Thyroid gland (tissue), 4 donors: Measurements from ENCODE around the gene TMEM50A.

Experiments
- POLR2A ChIP-seq, 2 donors: fragments of 450-650 bp; IDR thresholded peaks; one replicate each; pipeline ENCODE4 v1.6.1; 2017; ENCODE audit warnings: antibody characterized with exemption in 2 of 2, mild to moderate bottlenecking in 2 of 2, moderate library complexity in 1 of 2
- TF ChIP-seq, protein P1 (sequence below), 6 experiments: fragments of 200-600 bp in 3 of 6; fragments of 450-650 bp in 3 of 6; sonication (generic) in 3 of 6; IDR thresholded peaks; one replicate each; pipeline ENCODE4 v1.5.1; 2016 to 2019; ENCODE audit warnings: antibody characterized with exemption in 6 of 6, mild to moderate bottlenecking in 2 of 6, inconsistent platforms in 1 of 6, moderate library complexity in 1 of 6

DNA sequence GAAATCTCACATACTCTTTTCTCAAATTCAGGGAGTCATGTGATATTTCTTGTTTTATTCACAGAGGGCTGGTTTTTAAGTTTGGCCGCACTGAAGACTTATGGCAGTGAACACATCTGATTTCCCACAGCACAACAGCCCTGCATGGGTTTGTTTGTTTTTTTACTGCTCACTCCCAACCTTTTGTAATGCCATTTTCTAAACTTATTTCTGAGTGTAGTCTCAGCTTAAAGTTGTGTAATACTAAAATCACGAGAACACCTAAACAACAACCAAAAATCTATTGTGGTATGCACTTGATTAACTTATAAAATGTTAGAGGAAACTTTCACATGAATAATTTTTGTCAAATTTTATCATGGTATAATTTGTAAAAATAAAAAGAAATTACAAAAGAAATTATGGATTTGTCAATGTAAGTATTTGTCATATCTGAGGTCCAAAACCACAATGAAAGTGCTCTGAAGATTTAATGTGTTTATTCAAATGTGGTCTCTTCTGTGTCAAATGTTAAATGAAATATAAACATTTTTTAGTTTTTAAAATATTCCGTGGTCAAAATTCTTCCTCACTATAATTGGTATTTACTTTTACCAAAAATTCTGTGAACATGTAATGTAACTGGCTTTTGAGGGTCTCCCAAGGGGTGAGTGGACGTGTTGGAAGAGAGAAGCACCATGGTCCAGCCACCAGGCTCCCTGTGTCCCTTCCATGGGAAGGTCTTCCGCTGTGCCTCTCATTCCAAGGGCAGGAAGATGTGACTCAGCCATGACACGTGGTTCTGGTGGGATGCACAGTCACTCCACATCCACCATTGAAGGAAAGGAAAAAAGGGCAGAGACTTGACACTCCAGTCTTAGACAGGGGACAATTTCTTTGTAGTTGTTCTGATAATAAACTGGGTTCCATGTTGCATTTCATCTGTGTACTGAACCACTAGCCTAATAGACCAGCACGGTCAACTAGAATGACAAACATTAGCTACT is 22.8 kb downstream of the TMEM50A start:
- TF ChIP-seq, protein P1, sequence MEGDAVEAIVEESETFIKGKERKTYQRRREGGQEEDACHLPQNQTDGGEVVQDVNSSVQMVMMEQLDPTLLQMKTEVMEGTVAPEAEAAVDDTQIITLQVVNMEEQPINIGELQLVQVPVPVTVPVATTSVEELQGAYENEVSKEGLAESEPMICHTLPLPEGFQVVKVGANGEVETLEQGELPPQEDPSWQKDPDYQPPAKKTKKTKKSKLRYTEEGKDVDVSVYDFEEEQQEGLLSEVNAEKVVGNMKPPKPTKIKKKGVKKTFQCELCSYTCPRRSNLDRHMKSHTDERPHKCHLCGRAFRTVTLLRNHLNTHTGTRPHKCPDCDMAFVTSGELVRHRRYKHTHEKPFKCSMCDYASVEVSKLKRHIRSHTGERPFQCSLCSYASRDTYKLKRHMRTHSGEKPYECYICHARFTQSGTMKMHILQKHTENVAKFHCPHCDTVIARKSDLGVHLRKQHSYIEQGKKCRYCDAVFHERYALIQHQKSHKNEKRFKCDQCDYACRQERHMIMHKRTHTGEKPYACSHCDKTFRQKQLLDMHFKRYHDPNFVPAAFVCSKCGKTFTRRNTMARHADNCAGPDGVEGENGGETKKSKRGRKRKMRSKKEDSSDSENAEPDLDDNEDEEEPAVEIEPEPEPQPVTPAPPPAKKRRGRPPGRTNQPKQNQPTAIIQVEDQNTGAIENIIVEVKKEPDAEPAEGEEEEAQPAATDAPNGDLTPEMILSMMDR (IDR thresholded peaks at IDR 0.05) = no peak
- no peak for TF ChIP-seq POLR2A (IDR thresholded peaks at IDR 0.05)
